PC-3 (cell line): Measurements from ENCODE around the gene ACER2. TPM values are rescaled to one million over a fixed set of nuclear protein-coding genes. Genes with fewer than 3 reads are reported as not detected.

ENCODE experiments used
- ATAC-seq: fragments of 200-7000 bp; cut with Tn5 transposase; 2 replicates; pipeline ENCODE4 v1.9.1; 2020; ENCODE audit warnings: mild to moderate bottlenecking, moderate library complexity
- BruUV-seq: library from RNA; stranded (reverse); fragments of 400-500 nt; replicated peaks from 2 replicates; lab custom pipeline; 2021; lab: Mats Ljungman, UMichigan
- CTCF ChIA-PET: fragments of 300-600 bp; sonication (Branson Sonifier 250); formaldehyde crosslinking; loops from one replicate; lab custom pipeline; 2022; ENCODE audit warnings: antibody characterized with exemption; lab: Charles Lee
- POLR2A ChIA-PET: fragments of 300-600 bp; sonication (Branson Sonifier 250); formaldehyde crosslinking; loops from one replicate; lab custom pipeline; 2022; ENCODE audit warnings: antibody characterized with exemption; ENCODE audit not compliant: unreplicated experiment; lab: Charles Lee
- DNase-seq: peaks from one replicate; pipeline ENCODE4 v3.0.0-alpha.2; 2015
- H2AFZ ChIP-seq: fragments of 300-600 bp; sonication (generic); 2 replicates; pipeline ENCODE4 v1.6.0; 2016; ENCODE audit warnings: antibody characterized with exemption, low read length
- H3F3A ChIP-seq: fragments of 300-600 bp; sonication (generic); one replicate; pipeline ENCODE4 v1.6.0; 2017; ENCODE audit warnings: antibody characterized with exemption, low read length, control low read depth, mild to moderate bottlenecking; ENCODE audit not compliant: unreplicated experiment
- H3K27ac ChIP-seq: fragments of 300-600 bp; sonication (generic); 2 replicates; pipeline ENCODE4 v1.5.1; 2016; ENCODE audit warnings: mild to moderate bottlenecking, low read length
- H3K27me3 ChIP-seq: fragments of 300-600 bp; sonication (generic); 2 replicates; pipeline ENCODE4 v1.6.1; 2016; ENCODE audit warnings: low read length, mixed read lengths
- H3K36me3 ChIP-seq: fragments of 300-600 bp; sonication (generic); 2 replicates; pipeline ENCODE4 v1.6.1; 2016; ENCODE audit warnings: low read depth, mixed run types, low read length, mixed read lengths
- H3K4me1 ChIP-seq: fragments of 300-600 bp; sonication (generic); 2 replicates; pipeline ENCODE4 v1.5.1; 2016; ENCODE audit warnings: low read length; ENCODE audit not compliant: insufficient read depth
- H3K4me2 ChIP-seq: fragments of 300-600 bp; sonication (generic); 2 replicates; pipeline ENCODE4 v1.6.0; 2016; ENCODE audit warnings: low read length
- H3K4me3 ChIP-seq: fragments of 300-600 bp; sonication (generic); 2 replicates; pipeline ENCODE4 v1.5.1; 2016; ENCODE audit warnings: mild to moderate bottlenecking, low read length, mixed read lengths
- H3K79me2 ChIP-seq: fragments of 300-600 bp; sonication (generic); 2 replicates; pipeline ENCODE4 v1.6.1; 2017; ENCODE audit warnings: low read length, mixed read lengths
- H3K9ac ChIP-seq: fragments of 300-600 bp; sonication (generic); 2 replicates; pipeline ENCODE4 v1.6.0; 2016; ENCODE audit warnings: mild to moderate bottlenecking, low read length
- H3K9me2 ChIP-seq: fragments of 300-600 bp; sonication (generic); replicated peaks from 2 replicates; pipeline ENCODE4 v1.6.1; 2016; ENCODE audit warnings: mixed run types, low read length, mixed read lengths
- H3K9me3 ChIP-seq: fragments of 300-600 bp; sonication (generic); 2 replicates; pipeline ENCODE4 v1.6.1; 2016; ENCODE audit warnings: low read length, mixed read lengths
- H4K20me1 ChIP-seq: fragments of 300-600 bp; sonication (generic); 2 replicates; pipeline ENCODE4 v1.6.1; 2016; ENCODE audit warnings: low read length, mixed read lengths
- CTCF ChIP-seq: fragments of 300-600 bp; sonication (generic); conservative IDR thresholded peaks from 2 replicates; pipeline ENCODE4 v1.5.1; 2017; ENCODE audit warnings: antibody characterized with exemption, low read depth, mild to moderate bottlenecking, low read length
- EZH2 ChIP-seq: fragments of 300-600 bp; sonication (generic); IDR thresholded peaks from one replicate; pipeline ENCODE4 v1.6.1; 2017; ENCODE audit warnings: antibody characterized with exemption, mild to moderate bottlenecking, low read length; ENCODE audit not compliant: unreplicated experiment
- EZH2phosphoT487 ChIP-seq: fragments of 300-600 bp; sonication (generic); IDR thresholded peaks from 2 replicates; pipeline ENCODE4 v1.6.1; 2018; ENCODE audit warnings: mild to moderate bottlenecking, antibody characterized with exemption, low read length, borderline replicate concordance
- intact Hi-C: fragments of 100-400 bp; cut with micrococcal nuclease; formaldehyde crosslinking; loops from 2 replicates; pipeline ENCODE4 v1.9.0; 2023
- total RNA-seq: library from RNA; depleted of rRNA; stranded (reverse); fragments of >200 nt; gene quantifications from 2 replicates; pipeline ENCODE4 v1.2.3, GENCODE V29; 2014

ACER2 gene
- total RNA-seq, 1 experiment from 2014 or later, result 2.4 TPM

- ChIA-PET CTCF (no interaction called here), POLR2A (no interaction called here)
- Histone ChIP-seq H3K4me1 (no peaks in the 10 kb centered on the region), H3K27me3 (no peaks in the 10 kb centered on the region), H3K9me2 (no peaks in the 10 kb centered on the region), H3K27ac (no peak overlapping the region), H3K9ac (no peak overlapping the region), H3K4me3 (no peak overlapping the region), H2AFZ (no peak overlapping the region), H3F3A (peaks cover 28% of the 10 kb centered on the region), H3K4me2 (no peak overlapping the region), H3K36me3 (peaks cover 31% of the 10 kb centered on the region), H4K20me1 (peaks cover 15% of the 10 kb centered on the region), H3K9me3 (no peaks in the 10 kb centered on the region), H3K79me2 (peaks cover 2% of the 10 kb centered on the region; the same call in 1 of the 2 replicates)
- 0 out of 2 replicates have a peak, but pooled peaks have one; percentile 20 for TF ChIP-seq CTCF
- no peak for TF ChIP-seq EZH2phosphoT487
- intact Hi-C loops, result loop anchor here (1.0 to 5.0 kb wide), 3 partner anchors 35 to 139 kb away; partner anchors contain the start of gene ACER2
- DNase-seq, result peak; percentile 23
- ATAC-seq, result peak; percentile 68
- BruUV-seq, result no TSS peak
Measured at GRCh38 chr9:19371942-19372341, 36.9 kb upstream of the ACER2 start.

DNA sequence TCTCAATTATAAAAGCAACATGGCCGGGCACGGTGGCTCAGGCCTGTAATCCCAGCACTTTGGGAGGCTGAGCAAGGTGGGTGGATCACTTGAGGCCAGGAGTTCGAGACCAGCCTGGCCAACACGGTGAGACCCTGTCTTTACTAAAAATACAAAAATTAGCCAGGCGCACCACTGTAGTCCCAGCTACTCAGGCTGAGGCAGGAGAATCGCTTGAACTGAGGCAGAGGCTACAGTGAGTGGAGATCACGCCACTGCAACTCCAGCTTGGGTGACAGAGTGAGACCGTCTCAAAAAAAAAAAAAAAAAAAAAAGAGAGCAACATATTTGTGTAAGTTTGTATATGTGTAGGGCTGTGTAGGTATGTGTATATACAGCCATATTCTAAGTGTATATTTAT, 36.2 kb upstream of the ACER2 start:
- H3K79me2 ChIP-seq, result peaks cover 8% of the 10 kb centered on the region
- no peak for TF ChIP-seq EZH2phosphoT487
- TF ChIP-seq EZH2, result no peak
- no peak for TF ChIP-seq CTCF
- no peaks in the 10 kb centered on the region for H3K9me3 ChIP-seq
- H3K27ac ChIP-seq, result no peak overlapping the region
- no peak overlapping the region for H3K4me3 ChIP-seq
- no peak overlapping the region for H3K9ac ChIP-seq
- DNase-seq (no peak), ATAC-seq (no peak)
- ChIA-PET CTCF (no interaction called here), POLR2A (no interaction called here)
- H3K27me3 ChIP-seq, result no peaks in the 10 kb centered on the region
- no peak overlapping the region for H2AFZ ChIP-seq
- peaks cover 34% of the 10 kb centered on the region for H3F3A ChIP-seq
- no peaks in the 10 kb centered on the region for H3K9me2 ChIP-seq
- 0 out of 2 replicates have a peak, but pooled peaks cover 2% of the 10 kb centered on the region for H3K4me1 ChIP-seq
- peaks cover 21% of the 10 kb centered on the region for H4K20me1 ChIP-seq
- no TSS peak for BruUV-seq
- no peak overlapping the region for H3K4me2 ChIP-seq
- intact Hi-C loops, result loop anchor here (2.0 to 5.0 kb wide), 2 partner anchors 35 to 140 kb away; partner anchors contain the start of gene ACER2
- H3K36me3 ChIP-seq, result peaks cover 37% of the 10 kb centered on the region

DNA sequence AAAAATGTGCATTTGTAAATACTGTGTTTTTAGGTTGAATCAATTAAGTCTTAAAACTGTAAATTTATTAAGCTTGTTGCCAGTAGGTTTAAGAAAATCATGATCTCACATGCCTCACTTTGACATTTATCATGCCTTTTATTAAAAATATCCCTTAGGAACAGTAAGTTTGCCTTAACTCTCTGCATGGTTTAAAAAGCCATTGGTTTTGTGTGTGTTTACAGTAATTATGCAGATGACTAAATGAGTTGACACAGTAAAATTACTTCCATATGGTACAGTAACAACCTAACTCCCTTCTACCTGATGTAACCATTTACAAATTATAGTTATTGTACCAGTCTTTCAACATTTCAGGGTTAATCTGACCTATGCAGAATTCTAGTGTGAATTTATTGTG, 35.3 kb upstream of the ACER2 start:
- Histone ChIP-seq H2AFZ (no peak overlapping the region), H4K20me1 (peaks cover 31% of the 10 kb centered on the region), H3K9me2 (no peaks in the 10 kb centered on the region), H3K79me2 (peaks cover 17% of the 10 kb centered on the region), H3K27ac (no peak overlapping the region), H3K9me3 (no peaks in the 10 kb centered on the region), H3K36me3 (peaks cover 46% of the 10 kb centered on the region), H3K9ac (no peak overlapping the region), H3K4me1 (0 out of 2 replicates have a peak, but pooled peaks cover 11% of the 10 kb centered on the region), H3K4me3 (no peak overlapping the region), H3K4me2 (no peak overlapping the region), H3K27me3 (no peaks in the 10 kb centered on the region), H3F3A (peaks cover 42% of the 10 kb centered on the region)
- no peak for DNase-seq
- no peak for ATAC-seq
- no TSS peak for BruUV-seq
- ChIA-PET POLR2A (no interaction called here), CTCF (interaction anchor here (0.6 kb wide), 1 partner anchor 143 kb away, joined by 3 read pairs; the partner anchor contains the start of gene DENND4C)
- TF ChIP-seq EZH2, result no peak
- TF ChIP-seq EZH2phosphoT487, result no peak
- TF ChIP-seq CTCF, result no peak
- intact Hi-C loops, result loop anchor here (2.0 to 5.0 kb wide), 2 partner anchors 34 to 141 kb away; partner anchors contain the start of gene ACER2
